A172 (cell line): ENCODE measurements around the gene ADAMTS1. TPM values are rescaled to one million over a fixed set of nuclear protein-coding genes. Genes with fewer than 3 reads are reported as not detected.
A peak's percentile ranks its signal among the peaks of the same experiment; 100 is the strongest.

Experiments
- DNase-seq: peaks from one replicate; pipeline ENCODE4 v3.0.0-alpha.2; 2015; ENCODE audit warnings: low spot score
- total RNA-seq: library from RNA; depleted of rRNA; stranded (reverse); fragments of >200 nt; shearing (Covaris generic); gene quantifications from 2 replicates; pipeline ENCODE4 v1.2.3, GENCODE V29; 2014

ADAMTS1 gene
- total RNA-seq, 1 experiment from 2014 or later: 7.7 TPM

GRCh38 chr21:26813426-26813998 lies 31.7 kb downstream of the ADAMTS1 start:
- no peak for DNase-seq

- no peak for DNase-seq
Observed at GRCh38 chr21:26812173-26812572, 33.0 kb downstream of the ADAMTS1 start.

DNA sequence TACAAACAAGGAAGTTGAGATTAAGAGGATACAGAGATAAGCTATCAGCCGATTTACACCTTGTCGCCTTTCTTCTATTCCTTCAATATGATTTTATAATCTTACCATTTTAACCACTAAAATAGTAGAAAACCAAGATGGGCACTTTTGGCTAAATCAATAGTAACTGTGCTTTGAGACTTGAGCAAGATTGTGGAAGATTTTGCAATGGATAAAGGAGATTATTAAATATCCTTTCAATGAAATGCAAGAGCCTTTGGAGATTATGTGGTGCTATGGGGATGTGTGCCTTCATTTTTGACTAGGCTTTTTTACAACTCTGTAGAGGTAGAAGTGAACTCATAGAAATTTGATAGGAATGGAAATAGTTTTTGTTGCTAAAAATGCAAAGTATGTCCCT lies 33.7 kb downstream of the ADAMTS1 start:
- no peak for DNase-seq

DNA sequence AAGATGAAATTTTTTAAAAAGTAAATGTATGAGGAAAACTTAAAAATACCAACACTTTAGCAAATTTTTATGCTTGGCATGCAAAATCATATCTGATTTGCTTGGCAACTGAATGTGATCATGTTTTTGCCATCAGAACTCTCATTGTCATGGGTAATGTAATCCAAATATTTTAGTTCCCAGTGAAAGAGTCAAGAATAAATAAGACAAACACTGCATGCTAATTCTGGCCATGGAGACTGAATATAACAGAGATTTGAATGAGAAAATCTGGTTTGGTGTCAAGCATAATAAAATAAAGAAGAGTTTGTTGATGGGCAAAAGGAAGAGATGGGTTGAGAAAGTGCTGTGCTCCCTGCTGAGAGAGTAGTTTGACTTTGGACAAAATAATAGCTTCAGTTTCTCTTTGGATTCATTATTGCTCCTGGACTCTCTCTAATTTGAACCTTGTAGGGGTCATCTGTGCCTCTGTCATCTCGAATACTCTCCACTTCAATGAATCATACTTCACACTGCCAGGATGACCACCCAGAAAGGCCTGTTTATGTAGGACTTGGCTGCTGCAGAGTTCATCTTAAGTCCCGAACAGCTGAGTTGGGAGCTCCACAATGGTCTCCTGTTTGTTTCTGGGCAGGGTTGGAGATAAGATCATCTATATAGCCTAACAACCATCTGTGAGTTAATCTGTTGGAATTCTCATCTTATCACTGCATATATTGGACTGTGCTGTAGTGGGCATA lies 34.4 kb downstream of the ADAMTS1 start:
- no peak for DNase-seq

DNA sequence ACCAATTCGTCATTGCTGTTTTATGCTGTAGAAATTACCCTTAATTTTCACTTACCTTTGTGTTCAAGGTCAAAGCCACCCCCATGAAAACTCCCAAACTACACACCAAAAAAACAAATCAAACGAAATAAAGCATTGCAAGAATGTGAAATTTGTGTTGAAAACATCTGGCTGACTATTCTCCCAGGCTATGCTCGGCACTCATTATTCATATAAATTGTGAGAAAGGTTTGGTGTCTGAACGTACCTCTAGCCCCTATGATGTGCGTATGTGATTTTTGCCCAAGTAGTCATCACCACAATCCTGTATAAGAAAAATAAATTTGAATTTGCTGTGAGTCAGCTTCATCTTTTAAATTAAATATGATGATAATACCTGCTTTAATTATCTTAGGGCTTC lies 34.9 kb downstream of the ADAMTS1 start:
- no peak for DNase-seq

- no peak for DNase-seq
Observed at GRCh38 chr21:26809745-26810144, 35.5 kb downstream of the ADAMTS1 start.

DNA sequence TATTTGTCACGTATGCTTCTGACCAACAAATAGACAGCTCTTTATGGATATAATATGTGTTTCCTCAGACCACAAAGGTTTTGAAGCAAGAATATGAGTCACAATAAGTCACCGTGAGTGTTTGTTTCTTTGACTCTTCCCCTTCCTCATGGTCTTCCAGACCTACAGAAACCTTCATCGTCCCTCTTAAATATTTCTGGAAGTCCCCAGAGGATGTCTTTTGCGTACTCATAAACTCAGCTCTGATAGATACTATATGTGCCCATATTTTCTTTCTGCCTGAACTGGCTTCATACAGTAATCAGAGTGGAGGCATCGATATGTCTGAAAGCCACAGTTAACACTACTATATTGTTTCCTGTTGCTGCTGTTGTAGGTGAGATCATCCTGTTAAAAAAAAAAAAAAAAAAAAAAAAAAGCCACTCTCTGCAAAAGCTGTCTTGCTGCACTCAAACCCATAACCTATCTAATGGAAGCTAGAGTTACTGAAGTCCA lies 38.4 kb downstream of the ADAMTS1 start:
- peak; percentile 55 for DNase-seq

DNA sequence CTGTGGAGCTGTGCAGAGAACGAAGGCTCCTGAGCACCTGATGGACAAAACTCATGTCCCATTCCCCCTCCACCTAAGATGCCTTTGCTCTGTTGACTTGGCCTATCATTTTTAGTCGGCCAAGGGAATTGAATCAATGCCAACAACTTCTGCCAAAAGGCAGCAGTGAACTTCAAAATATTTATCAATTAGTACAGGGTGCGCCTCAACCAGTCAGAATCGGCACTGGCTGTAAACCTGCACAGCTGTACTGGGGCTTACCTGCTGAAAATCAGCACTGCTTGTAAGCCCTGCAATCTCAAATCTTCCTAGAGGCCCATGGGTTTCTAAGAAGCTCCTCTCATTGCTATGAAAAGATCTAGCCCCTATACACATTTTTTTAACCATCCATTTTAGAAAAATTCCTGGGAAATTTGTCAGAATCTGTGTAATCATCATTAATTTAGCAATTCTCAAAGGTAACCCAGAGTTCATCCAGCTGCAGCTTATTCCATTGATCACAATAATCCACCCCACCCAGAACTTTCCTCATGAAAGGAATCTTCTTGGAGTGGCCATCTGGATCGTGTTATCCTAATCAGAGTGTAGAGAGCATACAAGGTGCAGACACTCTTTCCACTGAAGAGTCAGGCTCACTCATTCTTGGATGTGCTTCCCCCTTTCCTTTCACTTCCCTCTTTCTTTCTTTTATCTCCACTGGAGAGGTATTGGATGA lies 40.2 kb downstream of the ADAMTS1 start:
- no peak for DNase-seq

- DNase-seq: no peak
Observed at GRCh38 chr21:26801498-26801897, 43.7 kb downstream of the ADAMTS1 start.

DNA sequence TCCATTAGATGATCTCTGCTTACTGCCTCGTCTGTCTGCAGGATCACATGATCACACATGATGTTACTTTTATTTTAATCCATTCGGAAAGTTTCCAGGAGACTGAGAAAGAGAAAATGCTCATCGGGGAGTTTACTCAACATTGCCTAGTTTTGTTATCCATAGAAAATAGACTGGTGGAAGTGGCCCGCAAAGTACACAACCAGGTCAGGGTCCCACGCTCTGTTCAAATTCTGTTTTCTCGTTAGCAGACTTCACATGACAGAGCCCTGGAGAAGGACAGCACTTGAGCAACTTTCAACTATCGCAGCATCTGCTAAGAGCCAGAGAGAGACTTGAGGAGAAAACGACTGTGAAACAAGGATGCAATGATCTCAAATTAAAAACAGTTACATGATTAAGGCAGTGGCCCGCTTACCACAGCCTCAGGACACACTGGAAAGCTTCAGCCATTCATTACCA lies 44.2 kb downstream of the ADAMTS1 start:
- DNase-seq: no peak

DNA sequence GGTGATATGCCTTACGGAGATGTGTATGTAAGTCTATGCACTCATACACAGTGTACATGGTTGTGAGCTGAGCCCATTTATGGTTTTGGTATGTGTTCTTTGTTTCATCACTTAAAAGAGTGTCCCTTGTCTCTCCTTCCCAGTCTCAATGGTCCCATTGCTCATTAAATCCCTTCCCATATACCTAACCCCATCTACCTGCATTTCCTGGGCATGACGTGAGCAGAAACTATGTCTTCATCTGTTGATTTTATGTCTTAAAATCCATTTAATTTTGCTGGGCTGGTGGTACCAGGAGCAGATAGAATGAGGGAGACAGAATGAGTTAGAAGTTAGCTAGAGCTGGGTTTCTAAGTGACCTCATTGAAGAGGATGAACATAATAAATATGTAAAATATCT lies 44.8 kb downstream of the ADAMTS1 start:
- DNase-seq: no peak

DNA sequence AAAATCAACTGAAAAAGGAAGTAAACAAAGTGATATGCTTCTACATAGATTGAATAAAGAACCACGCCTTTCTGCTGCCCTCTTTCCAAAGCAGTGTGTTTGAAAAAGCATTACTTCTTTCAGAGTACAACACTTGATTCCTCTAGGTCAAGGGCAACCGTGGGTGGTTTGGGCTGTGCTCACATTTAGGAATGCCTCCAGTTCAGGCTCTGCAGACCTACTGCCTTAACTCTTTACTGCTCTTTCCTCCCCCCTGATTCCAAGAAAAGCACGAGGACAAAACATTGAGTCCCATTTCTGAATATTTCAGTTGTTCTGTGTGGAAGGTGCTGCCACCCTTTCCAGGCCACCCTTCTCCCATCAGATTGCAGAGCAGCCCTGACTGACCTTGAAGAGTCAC lies 45.2 kb downstream of the ADAMTS1 start:
- no peak for DNase-seq

GRCh38 chr21:26798856-26799751 lies 46.1 kb downstream of the ADAMTS1 start:
- DNase-seq: no peak

GRCh38 chr21:26797878-26798456 lies 47.2 kb downstream of the ADAMTS1 start:
- no peak for DNase-seq

- peak; percentile 91 for DNase-seq
Observed at GRCh38 chr21:26795866-26796329, 49.3 kb downstream of the ADAMTS1 start.

- DNase-seq: no peak
Observed at GRCh38 chr21:26795412-26795805, 49.8 kb downstream of the ADAMTS1 start.

DNA sequence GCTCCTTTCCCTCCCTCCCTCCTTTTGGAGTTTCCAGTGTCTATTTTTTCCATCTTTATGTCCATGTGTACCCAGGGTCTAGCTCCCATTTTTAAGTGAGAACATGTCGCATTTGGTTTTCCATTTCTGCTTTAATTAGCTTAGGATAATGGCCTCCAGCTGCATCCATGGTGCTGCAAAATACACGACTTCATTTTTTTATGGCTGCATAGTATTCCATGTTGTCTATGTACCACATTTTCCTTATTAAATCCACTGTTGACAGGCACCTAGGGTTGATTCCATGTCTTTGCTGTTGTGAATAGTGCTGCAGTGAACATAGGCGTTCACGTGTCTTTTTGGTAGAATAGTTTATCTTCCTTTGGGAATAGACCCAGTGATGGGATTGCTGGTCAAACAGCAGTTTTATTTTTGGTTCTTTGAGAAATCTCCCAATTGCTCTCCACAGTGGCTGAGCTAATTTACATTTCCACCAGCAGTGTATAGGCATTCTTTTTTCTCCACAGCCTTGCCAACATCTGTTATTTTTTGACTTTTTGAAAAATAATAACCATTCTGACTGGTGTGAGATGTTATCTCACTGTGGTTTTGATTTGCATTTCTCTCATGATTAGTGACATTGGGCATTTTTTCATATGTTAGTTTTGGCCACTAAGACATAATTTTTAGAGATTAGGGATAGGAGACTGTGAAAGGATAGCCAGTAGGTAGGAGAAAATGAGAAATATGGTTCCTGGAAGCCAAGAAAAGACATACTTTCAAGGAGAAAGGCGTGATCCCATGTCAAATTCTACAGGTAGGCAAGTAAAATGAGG lies 50.4 kb downstream of the ADAMTS1 start:
- no peak for DNase-seq

DNA sequence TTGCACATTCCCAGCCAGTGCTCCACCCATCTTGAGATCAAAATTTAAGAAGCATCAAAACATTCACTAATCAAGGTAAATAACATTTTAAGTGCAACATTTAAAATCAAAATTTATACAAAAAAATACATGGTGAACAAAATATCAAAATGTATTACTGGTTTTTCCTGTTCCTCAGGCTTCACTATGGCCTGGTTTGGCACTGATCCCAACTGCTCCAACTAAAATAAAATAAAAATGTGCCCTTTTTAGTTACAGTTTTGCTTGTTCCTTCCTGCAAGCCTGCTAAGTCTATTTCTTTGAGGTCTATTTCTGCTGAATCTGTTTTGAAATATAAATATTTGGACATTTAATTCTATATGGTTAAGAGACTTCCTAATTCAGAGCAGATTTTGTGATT lies 54.9 kb downstream of the ADAMTS1 start:
- DNase-seq: no peak

GRCh38 chr21:26788790-26789189 lies 56.4 kb downstream of the ADAMTS1 start:
- no peak for DNase-seq
